PC-9 (cell line): ENCODE data around the gene REEP2.

Source experiments
- EZH2 ChIP-seq: fragments of 200-600 bp; sonication (generic); IDR thresholded peaks from 2 replicates; pipeline ENCODE4 v1.8.0; 2017; ENCODE audit warnings: antibody characterized with exemption, low read depth
- TF ChIP-seq, protein P1 (sequence below): fragments of 200-600 bp; sonication (generic); conservative IDR thresholded peaks from 2 replicates; pipeline ENCODE4 v1.6.1; 2017; ENCODE audit warnings: mixed run types, antibody characterized with exemption, mild to moderate bottlenecking, moderate library complexity

- TF ChIP-seq, protein P1, sequence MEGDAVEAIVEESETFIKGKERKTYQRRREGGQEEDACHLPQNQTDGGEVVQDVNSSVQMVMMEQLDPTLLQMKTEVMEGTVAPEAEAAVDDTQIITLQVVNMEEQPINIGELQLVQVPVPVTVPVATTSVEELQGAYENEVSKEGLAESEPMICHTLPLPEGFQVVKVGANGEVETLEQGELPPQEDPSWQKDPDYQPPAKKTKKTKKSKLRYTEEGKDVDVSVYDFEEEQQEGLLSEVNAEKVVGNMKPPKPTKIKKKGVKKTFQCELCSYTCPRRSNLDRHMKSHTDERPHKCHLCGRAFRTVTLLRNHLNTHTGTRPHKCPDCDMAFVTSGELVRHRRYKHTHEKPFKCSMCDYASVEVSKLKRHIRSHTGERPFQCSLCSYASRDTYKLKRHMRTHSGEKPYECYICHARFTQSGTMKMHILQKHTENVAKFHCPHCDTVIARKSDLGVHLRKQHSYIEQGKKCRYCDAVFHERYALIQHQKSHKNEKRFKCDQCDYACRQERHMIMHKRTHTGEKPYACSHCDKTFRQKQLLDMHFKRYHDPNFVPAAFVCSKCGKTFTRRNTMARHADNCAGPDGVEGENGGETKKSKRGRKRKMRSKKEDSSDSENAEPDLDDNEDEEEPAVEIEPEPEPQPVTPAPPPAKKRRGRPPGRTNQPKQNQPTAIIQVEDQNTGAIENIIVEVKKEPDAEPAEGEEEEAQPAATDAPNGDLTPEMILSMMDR: peak; percentile 69
- no peak for TF ChIP-seq EZH2
Observed at GRCh38 chr5:138464388-138465260, 25.8 kb downstream of the REEP2 start.
